HG03066 (cell line): ENCODE results near the gene WIPI1.
"Not testable (repeated sequence)": the region's sequence is repeated elsewhere in the genome, so short reads cannot be mapped to it uniquely, and the experiment has no call there.

ENCODE experiments used
- ATAC-seq: cut with Tn5 transposase; IDR thresholded peaks from one replicate; pipeline ENCODE4 v1.9.1; 2021; ENCODE audit warnings: low read depth; ENCODE audit not compliant: unreplicated experiment

The WIPI1 gene

GRCh38 chr17:68387435-68388218 lies 69.7 kb downstream of the WIPI1 start:
- ATAC-seq, result no peak

- ATAC-seq, result no peak
These were observed 71.6 kb downstream of the WIPI1 start for GRCh38 chr17:68385490-68386215.

GRCh38 chr17:68384941-68385340 lies 72.4 kb downstream of the WIPI1 start:
- no peak for ATAC-seq

GRCh38 chr17:68384471-68384870 lies 72.8 kb downstream of the WIPI1 start:
- ATAC-seq, result no peak

- ATAC-seq, result no peak
These were observed 73.6 kb downstream of the WIPI1 start for GRCh38 chr17:68383443-68384321.

GRCh38 chr17:68383120-68383442 lies 74.2 kb downstream of the WIPI1 start:
- ATAC-seq, result no peak

- ATAC-seq, result no peak
These were observed 74.7 kb downstream of the WIPI1 start for GRCh38 chr17:68382582-68383085.

- ATAC-seq, result no peak
These were observed 76.0 kb downstream of the WIPI1 start for GRCh38 chr17:68381076-68381900.

- ATAC-seq, result no peak
These were observed 77.3 kb downstream of the WIPI1 start for GRCh38 chr17:68379692-68380677.

- no peak for ATAC-seq
These were observed 78.2 kb downstream of the WIPI1 start for GRCh38 chr17:68379177-68379510.

- ATAC-seq, result no peak
These were observed 78.8 kb downstream of the WIPI1 start for GRCh38 chr17:68378268-68379176.

GRCh38 chr17:68377771-68378267 lies 79.5 kb downstream of the WIPI1 start:
- ATAC-seq, result no peak

GRCh38 chr17:68376178-68376577 lies 81.1 kb downstream of the WIPI1 start:
- not testable (repeated sequence) for ATAC-seq

- ATAC-seq, result no peak
These were observed 81.7 kb downstream of the WIPI1 start for GRCh38 chr17:68375566-68375965.
